DMS53 (cell line): ENCODE measurements around the gene SLC25A27.
"Not testable (repeated sequence)": the region's sequence is repeated elsewhere in the genome, so short reads cannot be mapped to it uniquely, and the experiment has no call there.

Experiments
- DNase-seq: peaks from one replicate; lab custom pipeline; 2025; lab: John Stamatoyannopoulos, UW

Gene SLC25A27, protein sequence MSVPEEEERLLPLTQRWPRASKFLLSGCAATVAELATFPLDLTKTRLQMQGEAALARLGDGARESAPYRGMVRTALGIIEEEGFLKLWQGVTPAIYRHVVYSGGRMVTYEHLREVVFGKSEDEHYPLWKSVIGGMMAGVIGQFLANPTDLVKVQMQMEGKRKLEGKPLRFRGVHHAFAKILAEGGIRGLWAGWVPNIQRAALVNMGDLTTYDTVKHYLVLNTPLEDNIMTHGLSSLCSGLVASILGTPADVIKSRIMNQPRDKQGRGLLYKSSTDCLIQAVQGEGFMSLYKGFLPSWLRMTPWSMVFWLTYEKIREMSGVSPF

DNA sequence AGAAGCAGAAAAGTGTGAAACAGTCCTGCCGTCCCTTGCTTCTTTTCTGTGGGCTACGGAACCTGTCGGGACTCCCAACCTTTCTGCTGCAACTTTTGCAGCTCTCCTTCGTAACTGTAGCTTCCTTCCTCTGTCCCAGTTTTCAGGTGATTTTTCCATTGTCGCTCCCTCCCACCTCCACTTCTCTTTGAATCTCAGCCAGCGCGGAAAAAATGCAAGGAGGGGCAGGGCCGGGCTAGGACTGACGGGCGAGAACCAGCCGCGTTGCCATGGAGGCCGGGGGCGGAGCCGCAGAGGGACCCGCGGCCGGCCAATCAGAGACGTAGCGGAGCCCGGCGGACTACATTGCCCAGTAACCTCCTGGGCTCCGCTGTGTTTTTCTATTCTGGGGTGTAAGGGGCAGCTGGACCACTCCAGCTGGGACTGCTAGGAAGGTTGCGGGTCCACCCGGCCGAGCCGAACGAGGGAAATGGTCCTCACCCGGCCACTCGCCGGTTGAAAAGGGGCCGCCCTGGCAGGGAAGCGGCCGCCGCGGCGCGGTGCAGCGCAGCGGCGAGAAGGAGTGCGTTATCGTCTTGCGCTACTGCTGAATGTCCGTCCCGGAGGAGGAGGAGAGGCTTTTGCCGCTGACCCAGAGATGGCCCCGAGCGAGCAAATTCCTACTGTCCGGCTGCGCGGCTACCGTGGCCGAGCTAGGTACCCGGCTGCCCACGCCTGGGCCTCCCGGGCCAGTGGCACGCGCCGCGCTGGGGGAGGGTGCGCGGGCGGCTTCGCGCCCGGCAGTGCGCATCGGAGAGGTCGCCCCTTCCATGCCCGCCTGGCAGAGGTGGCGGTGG, at the start of gene SLC25A27, which contains the start of gene CYP39A1:
TSS of gene SLC25A27 (plus strand) at position 373 of the 836 bp plus-strand sequence. CDS start at position 591, 218 bp downstream.
TSS of gene CYP39A1 (minus strand) at position 216 of the 836 bp plus-strand sequence. CDS start 236 bp downstream, outside the sequence.
- peak; percentile 96 for DNase-seq

DNA sequence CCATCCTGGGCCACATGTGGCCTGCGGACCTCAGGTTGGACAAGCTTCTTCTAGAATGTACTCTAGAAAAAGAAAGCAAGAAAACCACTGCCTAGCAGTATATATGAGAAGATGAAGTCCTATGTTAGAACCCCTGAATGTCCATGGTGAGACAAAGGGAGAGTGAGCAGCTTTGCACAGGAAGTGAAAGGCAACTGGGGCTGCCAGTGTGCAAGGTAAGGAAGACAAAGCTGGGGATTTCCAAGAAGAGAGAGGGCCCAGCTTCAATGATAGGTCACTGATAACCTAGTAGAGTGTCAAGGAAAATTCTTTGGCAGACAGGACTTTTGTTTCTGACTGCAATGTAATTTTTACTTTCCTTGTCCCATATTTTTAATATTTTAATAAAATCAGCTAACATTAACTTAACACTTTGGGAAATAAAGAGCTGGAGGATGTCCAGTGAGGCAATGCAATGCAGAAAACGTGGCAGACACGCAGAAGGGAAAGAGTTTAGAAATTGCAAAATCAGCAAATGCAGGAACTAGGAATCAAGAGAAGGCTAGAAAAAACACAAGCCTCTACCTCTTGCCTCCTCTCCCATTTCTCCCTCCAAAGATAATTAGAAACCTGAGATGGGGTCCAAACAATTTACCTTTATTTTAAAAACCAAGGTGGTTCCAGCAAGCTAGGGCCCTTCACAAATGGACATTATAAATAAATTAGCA, 47.5 kb upstream of the SLC25A27 start:
- no peak for DNase-seq

DNA sequence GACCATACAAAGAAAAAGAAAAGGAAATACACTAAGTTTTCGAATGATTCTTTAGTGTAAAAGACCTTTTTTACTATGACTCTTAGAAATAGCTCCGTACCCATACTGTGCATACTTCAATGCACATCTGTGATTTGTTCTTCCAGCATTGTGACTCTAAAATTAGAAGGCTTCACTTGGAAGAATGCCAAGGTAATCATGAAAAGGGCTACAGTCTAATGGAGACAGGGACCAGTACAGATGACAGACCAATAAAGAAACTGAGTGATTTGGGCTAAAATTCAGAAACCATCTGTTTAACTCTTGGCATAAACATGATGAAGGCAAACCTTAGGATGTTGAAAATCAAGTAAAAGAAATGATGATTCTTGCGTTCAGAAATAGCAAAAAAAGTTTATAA, 46.4 kb upstream of the SLC25A27 start:
- peak; percentile 30 for DNase-seq

DNA sequence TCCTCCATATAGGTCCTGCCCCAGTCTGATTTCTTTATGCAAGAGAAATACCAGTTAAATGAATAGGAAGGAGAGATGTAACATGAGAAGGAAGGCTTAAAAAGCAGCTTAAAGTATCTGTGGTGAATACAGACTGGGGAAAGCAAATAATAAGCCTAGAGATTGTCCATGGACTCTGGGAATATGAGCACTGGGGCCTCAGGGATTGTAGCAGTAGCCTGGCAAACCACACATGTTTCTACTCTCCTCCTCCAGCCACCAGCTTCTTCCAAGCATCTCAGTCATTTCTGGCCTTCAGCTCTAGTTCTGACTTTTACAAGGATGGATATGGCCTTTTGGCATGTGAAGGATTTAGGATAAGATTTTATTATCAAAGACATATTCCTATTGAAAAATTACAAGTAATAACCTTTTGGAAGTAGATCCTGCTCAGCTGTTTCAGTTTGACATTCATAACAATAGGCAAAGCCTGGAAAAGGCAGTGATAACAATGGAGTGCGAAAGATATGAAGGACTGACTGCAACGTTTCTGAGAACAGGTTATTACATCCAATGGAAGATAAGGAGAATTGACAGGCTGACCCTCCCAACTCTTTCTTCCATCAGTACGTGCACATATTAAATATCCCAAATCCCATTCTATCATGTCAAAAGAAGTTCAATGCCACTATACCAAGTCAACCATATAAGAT, 41.8 kb upstream of the SLC25A27 start:
- no peak for DNase-seq

DNA sequence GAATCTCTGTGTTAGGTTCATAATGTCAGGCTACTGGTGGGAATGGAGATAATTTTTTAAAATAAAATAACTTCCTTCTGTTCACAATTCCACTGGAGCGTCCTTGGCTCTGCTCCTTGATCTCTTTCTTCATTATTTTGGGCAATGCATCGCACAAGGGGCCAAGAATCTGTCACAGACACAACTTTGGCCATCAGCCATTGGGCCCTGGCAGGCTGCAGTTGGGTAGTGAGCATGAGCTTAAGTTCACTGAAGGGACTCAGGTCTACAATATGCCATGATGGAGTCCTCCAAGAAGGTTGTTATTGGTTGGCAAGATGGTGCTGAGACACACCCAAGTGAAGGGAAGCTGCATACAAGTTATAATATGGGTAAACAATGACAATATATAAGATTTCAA, 40.1 kb upstream of the SLC25A27 start:
- no peak for DNase-seq

DNA sequence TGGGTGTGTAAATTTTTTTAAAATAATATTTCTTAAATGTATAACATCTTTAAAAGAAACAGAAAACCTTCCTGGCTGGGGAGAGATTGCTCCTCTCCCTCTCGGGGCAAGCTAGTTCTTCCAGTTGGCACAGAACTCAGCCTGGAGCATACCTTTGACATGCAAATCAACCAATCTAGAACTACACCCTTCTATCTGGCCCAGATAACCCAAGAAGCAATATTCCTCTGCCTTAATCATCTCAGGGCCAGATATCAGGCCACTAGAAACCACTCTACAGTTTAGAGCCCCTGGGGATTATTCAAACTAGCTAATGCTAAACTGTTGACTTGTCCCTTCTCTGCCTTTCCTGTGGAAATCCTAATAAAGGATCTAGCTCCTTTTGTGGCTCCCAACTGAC, 34.0 kb upstream of the SLC25A27 start:
- DNase-seq: no peak

DNA sequence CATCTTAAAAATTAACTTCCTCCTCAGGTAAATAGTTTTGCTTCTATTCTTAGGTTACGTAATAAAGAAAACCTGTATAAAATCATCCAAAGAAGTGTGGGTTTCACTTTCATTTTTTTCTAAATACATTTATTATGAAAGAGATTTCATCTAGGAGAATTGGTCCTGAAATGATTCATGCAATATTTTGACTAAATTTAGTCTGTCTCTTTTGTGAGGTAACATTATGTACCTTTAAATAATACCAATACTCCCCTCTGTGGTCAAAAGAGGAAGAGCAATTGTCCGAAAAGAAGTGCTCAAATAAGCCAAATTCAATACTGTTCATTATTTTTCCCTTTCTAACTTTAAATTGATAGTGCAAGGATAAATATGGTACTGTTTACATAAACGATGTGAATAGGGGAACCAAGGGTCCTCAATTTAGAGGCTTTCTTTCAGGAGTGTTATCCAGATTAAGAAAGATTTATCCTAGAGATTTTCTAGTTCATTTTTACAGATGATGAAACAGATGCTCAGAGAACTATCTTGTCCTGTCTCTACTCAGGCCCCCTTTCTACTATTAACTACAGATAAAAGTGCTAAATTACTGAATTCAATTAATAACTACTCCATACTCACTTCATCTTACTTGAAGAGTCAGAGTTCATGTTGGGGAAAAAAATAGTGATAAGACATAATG, 26.4 kb upstream of the SLC25A27 start:
- DNase-seq: peak; percentile 74

DNA sequence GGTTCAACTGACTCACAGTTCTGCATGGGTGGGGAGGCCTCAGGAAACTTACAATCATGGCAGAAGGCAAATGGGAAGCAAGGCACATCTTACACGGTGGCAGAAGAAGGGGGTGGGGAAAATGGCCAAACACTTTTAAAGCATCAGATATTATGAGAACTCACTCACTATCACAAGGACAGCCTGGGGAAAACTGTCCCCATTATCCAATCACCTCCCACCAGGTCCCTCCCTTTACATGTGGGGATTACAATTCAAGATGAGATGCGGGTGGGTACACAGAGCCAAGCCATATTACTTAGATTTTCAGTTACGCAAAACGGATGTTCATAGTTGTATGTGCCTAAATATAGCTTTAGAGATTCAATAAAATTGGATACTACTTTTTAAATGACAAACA, 25.8 kb upstream of the SLC25A27 start:
- DNase-seq: no peak

DNA sequence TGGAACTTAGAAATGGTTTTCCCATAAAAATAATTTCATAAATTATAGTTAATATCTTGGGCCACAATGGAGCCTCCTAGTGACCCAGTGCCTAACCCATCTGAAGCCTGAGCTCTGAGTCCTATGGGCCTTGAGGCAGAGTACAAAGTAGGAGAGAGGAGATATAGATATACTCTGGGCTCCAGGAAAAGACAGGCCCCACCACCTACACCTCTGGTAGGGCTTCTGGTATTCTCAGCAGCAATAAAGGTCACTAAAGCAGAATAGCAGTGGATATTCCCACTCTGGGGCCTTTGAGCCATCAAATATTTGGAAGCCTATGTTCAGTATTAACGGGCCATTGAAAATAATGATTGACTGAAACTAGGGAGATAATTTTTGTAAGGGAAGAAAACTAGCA, 24.3 kb upstream of the SLC25A27 start:
- DNase-seq: no peak

DNA sequence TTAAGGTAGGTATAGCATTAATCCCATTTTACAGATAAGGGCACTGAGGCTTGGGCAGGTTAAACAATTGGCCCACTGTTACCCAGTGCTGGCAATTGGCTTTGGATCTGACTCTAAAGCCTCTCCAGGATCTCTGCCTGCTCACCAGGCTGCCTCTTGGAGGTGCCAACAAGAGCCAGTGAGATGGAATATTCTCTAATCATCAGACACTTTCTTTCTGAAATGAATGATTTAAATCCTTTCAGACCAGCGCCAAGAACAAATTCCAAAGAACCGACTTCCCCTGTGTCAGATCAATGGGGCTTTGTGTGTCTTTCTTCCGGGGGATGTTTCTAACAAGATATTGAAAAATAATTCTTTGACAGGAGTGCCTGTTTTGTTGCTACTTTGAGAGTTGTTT, 23.8 kb upstream of the SLC25A27 start:
- DNase-seq: no peak

DNA sequence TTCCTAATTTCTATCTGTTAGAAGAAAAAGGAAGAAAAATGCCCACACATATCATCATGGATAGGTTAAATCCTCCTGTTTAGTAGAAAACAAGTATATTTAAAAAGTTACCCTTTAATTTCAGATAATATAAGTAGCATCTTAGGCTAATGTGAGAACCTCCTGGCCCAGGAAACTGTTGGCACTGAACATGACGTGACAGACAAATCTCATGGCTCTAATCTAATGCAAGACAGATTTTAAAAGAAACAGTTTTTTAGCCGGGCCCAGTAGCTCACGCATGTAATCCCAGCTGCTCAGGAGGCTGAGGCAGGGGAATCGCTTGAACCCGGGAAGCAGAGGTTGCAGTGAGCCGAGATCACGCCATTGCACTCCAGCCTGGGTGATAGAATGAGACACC, 23.1 kb upstream of the SLC25A27 start:
- no peak for DNase-seq

DNA sequence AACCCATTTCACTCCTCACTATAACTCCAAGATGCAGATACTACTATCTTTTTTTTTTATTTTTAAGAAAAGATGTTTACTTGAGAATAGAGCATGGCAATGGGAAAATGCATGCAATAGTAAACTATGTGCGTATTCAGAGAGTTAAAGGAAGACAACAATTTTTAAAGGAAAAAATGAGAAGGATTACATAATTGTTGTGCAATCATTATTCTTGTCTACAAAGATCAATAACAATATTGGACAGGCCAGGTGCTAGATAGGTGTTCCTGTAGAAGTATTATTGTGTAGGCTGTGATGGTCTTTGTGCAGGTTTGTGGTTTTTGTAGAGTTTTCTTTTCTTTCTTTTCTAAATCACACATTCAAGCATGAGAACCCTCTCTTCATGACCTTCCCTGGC, 20.7 kb upstream of the SLC25A27 start:
- no peak for DNase-seq

DNA sequence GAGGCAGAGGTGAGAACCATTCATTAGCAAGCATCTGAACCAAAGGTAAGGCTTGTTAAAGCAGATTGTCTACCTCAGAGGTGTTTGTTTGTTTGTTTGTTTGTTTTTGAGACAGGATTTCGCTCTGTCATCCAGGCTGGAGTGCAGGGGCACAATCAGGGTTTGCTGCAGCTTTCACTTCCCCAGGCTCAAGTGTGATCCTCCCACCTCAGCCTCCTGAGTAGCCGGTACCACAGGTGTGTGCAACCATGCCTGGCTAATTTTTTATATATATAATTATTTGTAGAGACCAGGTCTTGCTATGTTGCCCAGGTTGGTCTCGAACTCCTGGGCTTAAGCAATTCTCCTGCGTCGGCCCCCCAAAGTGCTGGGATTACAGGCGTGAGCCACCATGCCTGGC, 17.3 kb upstream of the SLC25A27 start:
- DNase-seq: no peak

DNA sequence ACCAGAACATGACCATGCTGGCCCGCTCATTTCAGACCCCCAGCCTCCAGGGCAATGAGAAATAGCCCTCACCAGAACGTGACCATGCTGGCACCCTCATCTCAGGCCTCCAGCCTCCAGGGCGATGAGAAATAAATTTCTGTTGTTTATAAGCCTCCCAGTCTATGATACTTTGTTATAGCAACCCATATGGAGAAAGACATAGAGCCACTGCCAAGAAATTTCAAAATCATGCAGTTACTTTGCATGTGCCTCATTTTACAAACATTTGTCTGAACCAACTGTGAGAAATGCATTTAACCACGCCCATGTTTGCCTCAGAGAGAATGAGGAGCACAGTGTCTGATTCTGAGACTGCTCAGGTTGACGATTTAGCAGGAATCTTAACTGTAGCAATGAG, 15.6 kb upstream of the SLC25A27 start:
- no peak for DNase-seq

DNA sequence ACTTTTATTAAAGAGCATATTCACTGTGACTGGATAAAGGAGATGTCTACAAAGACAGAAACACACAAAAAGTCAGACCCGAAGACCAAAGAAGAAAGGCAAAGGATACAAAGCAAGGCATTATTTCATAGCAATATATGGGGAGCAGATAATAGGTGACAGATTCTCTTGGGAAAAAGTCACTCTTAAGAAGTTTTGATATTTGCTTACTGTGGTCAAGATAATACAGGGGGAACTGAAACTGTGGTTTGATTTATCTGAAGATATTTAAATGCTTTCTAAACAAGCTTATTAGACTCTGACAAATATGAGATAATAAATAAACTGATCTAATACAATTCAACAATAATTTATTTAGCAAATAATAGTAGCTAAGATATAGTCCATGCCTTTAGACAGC, 14.8 kb upstream of the SLC25A27 start:
- DNase-seq: no peak

DNA sequence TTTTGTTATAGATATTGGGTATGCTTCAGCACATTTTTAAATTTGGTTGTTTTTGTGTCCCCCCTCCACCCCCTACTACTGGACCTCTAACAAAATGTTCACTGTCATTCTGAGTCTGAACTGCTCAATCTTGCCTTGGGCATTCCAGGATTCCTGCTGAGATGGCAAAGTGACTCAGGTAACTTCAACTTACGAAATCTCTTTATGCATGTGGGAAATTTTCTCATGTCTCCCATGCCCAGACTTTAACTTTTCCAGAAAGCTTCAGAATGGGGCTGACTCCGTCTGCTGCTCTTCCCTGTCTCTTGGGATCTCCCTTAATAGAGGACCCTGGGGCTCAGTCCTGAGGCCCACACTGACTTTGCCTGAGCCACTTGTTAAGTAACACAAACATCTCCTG, 14.1 kb upstream of the SLC25A27 start:
- no peak for DNase-seq

DNA sequence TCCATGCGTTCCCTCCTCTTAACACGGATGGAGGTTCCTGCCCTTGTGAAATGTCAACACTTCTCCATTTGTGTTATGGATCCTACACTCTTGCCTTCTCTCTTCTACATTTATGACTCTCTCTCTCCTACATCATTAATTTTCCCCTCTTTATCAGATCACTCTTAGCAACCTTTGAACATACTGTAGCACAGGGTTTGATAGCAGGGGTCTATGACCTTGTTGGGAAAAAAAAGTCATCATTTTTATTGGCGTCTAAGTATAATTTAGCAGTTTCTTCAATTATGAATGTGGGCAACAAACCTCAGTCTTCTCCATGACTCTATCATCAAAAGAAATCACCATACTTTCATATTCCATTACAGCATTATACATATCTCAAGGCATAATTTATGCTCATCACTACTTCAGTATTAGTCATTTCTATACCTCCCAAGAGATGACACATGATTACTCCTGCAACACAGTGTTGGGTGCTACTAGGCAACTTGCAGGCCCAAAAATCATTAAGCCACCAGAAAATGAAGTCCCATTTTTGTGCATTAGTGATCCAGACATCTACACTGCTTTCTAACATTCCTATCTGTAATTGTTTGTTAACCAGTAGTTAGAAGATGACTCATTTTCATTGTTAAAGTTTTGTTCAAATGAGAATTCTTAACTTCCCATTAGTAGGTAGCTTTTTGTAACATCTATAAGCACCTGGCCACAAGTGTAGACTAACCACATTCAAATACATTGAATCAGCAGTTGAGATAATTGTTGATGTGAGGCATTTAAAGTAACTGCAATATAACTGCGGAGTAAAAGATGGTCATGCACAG, 9.6 kb upstream of the SLC25A27 start:
- DNase-seq: no peak

DNA sequence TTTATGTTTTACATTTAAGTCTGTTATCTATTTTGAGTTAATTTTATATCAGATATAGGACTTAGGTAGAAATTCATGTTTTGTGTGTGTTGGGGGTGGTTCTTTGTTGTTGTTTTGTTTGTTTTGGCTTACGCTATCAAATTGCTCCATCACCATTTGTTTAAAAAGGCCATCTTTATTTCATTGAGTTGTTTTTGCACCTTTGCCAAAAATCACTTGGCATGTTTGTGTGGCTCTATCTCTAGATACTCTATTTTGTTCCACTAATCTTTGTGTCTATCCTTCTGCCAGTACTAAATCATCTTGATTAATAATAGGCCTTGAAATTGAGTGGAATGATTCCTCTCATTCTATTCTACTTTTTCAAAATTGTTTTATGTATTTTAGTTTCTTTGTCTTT, 7.5 kb upstream of the SLC25A27 start:
- no peak for DNase-seq

DNA sequence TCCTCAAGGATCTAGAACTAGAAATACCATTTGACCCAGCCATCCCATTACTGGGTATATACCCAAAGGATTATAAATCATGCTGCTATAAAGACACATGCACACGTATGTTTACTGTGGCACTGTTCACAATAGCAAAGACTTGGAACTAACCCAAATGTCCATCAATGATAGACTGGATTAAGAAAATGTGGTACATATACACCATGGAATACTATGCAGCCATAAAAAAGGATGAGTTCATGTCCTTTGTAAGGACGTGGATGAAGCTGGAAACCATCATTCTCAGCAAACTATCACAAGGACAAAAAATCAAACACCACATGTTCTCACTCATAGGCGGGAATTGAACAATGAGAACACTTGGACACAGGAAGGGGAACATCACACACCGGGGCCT, 4.7 kb upstream of the SLC25A27 start:
- not testable (repeated sequence) for DNase-seq

DNA sequence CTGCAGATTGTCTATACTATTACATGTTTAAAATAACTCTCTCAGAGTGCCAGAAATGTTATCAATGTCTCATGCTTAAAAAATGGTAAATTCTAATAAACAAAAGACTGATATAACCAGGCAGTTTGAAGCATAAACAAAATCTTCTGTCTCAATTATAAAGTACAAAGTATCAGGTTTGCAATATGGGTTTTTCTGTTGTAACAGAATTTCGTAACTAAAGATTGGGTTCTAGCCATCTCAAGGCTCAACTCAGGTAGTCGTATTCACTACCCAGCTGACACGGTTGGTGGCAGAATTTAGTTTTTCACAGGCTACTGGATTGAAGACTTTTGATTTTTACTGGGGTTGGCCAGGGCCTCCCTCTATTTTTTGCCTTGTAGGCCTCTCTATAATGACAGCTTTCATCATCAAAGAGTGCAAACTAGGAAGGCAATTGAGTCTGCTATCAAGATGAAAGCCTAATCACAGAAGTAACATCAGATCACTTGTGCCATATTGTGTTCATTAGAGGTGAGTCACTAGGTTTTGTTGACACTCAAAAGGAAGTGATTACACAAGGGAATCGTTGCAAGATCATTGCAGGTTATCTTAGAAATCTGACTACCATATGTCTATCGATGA, 3.8 kb upstream of the SLC25A27 start:
- DNase-seq: peak; percentile 90
